Natural killer cell treated with Interleukin-12 subunit alpha and Interleukin-12 subunit beta and Interleukin-15 and Interleukin-18, amount 100 ng/mL, for 72 hours (primary cell): ENCODE measurements around the gene SMAGP. TPM values are rescaled to one million over a fixed set of nuclear protein-coding genes. Genes with fewer than 3 reads are reported as not detected.
"Not testable (repeated sequence)": the region's sequence is repeated elsewhere in the genome, so short reads cannot be mapped to it uniquely, and the experiment has no call there.

Experiments used
- ATAC-seq, 2 donors: fragments of 150-1000 bp; cut with Tn5 transposase in 1 of 2; sonication (Bioruptor Pico), chemical (Tn5 transposase) in 1 of 2; 2 replicates each; pipeline ENCODE4 v1.10.0; 2021
- DNase-seq: peaks from one replicate; pipeline ENCODE4 v3.0.0; 2022; ENCODE audit warnings: low spot score
- H3K27ac Mint-ChIP-seq, 2 donors: 1 replicate in 1 of 2; 2 replicates in 1 of 2; pipeline ENCODE4 v1.8.0; 2022; ENCODE audit warnings: mixed read lengths in 2 of 2, mild to moderate bottlenecking in 1 of 2, moderate library complexity in 1 of 2
- H3K27me3 Mint-ChIP-seq, 2 donors: 1 replicate in 1 of 2; 2 replicates in 1 of 2; pipeline ENCODE4 v1.8.0; 2022; ENCODE audit warnings: mixed read lengths in 2 of 2
- H3K36me3 Mint-ChIP-seq: one replicate; pipeline ENCODE4 v1.8.0; 2022; ENCODE audit warnings: mixed read lengths
- H3K4me1 Mint-ChIP-seq, 2 donors: 1 replicate in 1 of 2; 2 replicates in 1 of 2; pipeline ENCODE4 v1.8.0; 2022; ENCODE audit warnings: low read depth in 2 of 2, mixed read lengths in 2 of 2, mild to moderate bottlenecking in 1 of 2
- H3K4me3 Mint-ChIP-seq: one replicate; pipeline ENCODE4 v1.8.0; 2022; ENCODE audit warnings: mixed read lengths
- H3K9me3 Mint-ChIP-seq: 2 replicates; pipeline ENCODE4 v1.8.0; 2022; ENCODE audit warnings: mixed read lengths
- total RNA-seq, 2 donors: library from RNA; stranded (reverse); gene quantifications; one replicate each; pipeline ENCODE4 v1.2.3, GENCODE V29; 2022

Gene SMAGP, protein sequence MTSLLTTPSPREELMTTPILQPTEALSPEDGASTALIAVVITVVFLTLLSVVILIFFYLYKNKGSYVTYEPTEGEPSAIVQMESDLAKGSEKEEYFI
- 10 to 100 TPM in 1 of 2 donors, 1 to 10 TPM in 1; 3.8 to 11.5 TPM for total RNA-seq

DNA sequence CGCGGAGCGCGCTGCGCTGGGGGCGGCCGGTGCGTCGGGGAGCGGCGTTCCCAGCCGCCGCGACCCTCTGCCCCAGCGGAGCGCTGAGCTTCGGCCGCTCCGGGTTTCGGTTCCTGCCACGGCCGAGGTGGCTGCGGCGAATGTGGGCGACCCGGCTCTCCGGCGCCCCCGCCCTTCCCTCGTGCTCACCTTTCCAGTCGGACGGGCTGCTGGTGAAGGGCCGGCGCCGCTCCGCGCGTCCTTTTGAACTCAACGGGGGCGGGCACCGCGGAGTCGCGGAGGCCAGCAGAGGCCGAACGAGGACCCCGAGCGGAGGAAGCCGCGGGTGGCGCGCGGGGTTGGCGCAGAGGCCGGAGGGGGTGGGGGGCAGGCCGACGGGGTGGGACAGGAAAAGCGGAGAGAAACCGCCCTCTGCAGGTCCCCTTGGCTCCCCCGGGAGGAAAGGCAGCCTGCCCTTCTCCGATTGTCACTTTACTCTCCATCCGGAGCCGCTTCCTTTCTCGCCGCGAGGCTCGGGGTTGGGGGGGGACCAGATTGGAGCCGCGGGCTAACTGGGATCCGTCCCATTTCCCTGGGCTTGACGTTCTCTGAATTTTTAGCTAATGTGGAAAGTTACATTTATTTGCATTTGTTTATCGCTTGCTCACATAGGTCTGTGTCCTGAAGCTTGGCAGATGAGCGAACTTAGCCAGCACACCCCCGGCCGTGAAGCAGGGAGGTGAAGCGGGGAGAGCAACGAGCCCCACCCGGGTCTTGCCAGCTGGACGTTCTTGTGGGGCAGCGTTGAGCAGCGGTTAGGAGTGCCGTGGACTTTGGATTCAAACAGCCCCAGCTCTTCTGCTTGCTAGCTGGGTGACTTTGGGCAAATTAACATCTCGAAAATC is at the start of gene SMAGP:
SMAGP (minus strand) TSS at position 349 of the 884 bp plus-strand sequence. CDS start 1,137 bp downstream, outside the sequence.
- Mint-ChIP-seq H3K9me3 (no peaks in the 10 kb centered on the region), H3K36me3 (peaks cover 3% of the 10 kb centered on the region), H3K27me3 (no peaks in the 10 kb centered on the region), H3K27ac (peak within 1 kb of the TSS; percentile 50 to 88), H3K4me3 (peak within 1 kb of the TSS; percentile 89), H3K4me1 (peaks cover 28 to 30% of the 10 kb centered on the region in 2 donors)
- ATAC-seq (peak; percentile 78 to 85), DNase-seq (peak; percentile 76)

- DNase-seq: peak; percentile 65
- peaks cover 23% of the 10 kb centered on the region for H3K36me3 Mint-ChIP-seq
- no peaks in the 10 kb centered on the region for H3K9me3 Mint-ChIP-seq
- peak; percentile 81 to 82 for ATAC-seq
- no peaks in the 10 kb centered on the region for H3K27me3 Mint-ChIP-seq
- H3K4me3 Mint-ChIP-seq: peak overlapping the region; percentile 93
- H3K4me1 Mint-ChIP-seq: peaks cover 57 to 75% of the 10 kb centered on the region in 2 donors
- peak overlapping the region; percentile 95 to 97 for H3K27ac Mint-ChIP-seq
Measured at GRCh38 chr12:51318846-51319599, 48.8 kb upstream of the SMAGP start.

GRCh38 chr12:51318057-51318806 is 48.0 kb upstream of the SMAGP start:
- not testable (repeated sequence) for H3K9me3 Mint-ChIP-seq, ATAC-seq, DNase-seq, H3K27me3 Mint-ChIP-seq
- Mint-ChIP-seq H3K4me3 (peak overlapping the region; percentile 93), H3K4me1 (peaks cover 59 to 71% of the 10 kb centered on the region in 2 donors), H3K27ac (peak overlapping the region; percentile 95 to 97), H3K36me3 (peaks cover 22% of the 10 kb centered on the region)

DNA sequence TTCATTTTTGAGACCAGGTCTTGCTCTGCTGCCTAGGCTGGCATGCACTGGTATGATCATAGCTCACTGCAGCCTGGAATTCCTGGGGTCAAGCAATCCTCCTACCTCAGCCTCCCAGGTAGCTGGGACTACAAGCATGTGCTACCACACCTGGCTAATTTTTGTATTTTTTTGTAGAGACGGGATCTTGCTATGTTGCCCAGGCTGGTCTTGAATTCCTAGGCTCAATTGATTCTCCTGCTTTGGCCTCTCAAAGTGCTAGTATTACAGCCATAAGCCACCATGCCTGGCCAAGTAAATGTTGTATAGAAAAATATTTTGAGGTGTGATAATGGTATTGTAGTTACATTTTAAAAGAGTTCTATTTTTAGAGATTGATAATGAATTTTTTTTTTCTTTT is 41.2 kb upstream of the SMAGP start:
- Mint-ChIP-seq H3K4me3 (peak overlapping the region; percentile 16), H3K27ac (peak overlapping the region; percentile 39 to 86), H3K36me3 (peaks cover 22% of the 10 kb centered on the region), H3K9me3 (no peaks in the 10 kb centered on the region), H3K4me1 (peaks cover 41 to 61% of the 10 kb centered on the region in 2 donors), H3K27me3 (no peaks in the 10 kb centered on the region)
- no peak for DNase-seq
- no peak for ATAC-seq

- peak overlapping the region; percentile 17 to 86 for H3K27ac Mint-ChIP-seq
- no peak overlapping the region for H3K4me3 Mint-ChIP-seq
- peaks cover 48 to 61% of the 10 kb centered on the region in 2 donors for H3K4me1 Mint-ChIP-seq
- DNase-seq (no peak), ATAC-seq (no peak)
- H3K9me3 Mint-ChIP-seq: no peaks in the 10 kb centered on the region
- H3K27me3 Mint-ChIP-seq: no peaks in the 10 kb centered on the region
- H3K36me3 Mint-ChIP-seq: peaks cover 26% of the 10 kb centered on the region
Measured at GRCh38 chr12:51307655-51308593, 37.7 kb upstream of the SMAGP start.

DNA sequence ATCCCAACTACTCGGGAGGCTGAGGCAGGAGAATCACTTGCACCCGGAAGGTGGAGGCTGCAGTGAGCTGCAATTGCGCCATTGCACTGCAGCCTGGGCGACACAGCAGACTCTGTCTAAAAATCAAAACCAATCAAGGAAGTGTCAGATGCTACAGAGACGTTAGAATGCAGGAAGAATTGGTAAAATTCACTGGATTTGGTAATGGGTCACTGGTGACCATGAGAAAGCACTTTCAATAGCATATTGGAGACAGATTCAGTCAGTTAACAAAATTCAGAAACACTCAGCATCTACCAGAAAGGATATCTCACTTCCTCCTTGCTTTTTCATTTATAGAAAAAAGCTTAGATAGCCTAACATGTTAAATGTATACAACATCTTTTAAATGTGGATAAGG is 36.3 kb upstream of the SMAGP start:
- H3K27ac Mint-ChIP-seq: peak overlapping the region; percentile 54 to 81
- H3K4me1 Mint-ChIP-seq: peaks cover 47 to 50% of the 10 kb centered on the region in 2 donors
- peaks cover 30% of the 10 kb centered on the region for H3K36me3 Mint-ChIP-seq

GRCh38 chr12:51300768-51301167 is 30.6 kb upstream of the SMAGP start:
- not testable (repeated sequence) for H3K9me3 Mint-ChIP-seq, H3K27ac Mint-ChIP-seq, H3K27me3 Mint-ChIP-seq, H3K4me3 Mint-ChIP-seq, ATAC-seq, DNase-seq
- peaks cover 21% of the 10 kb centered on the region for H3K36me3 Mint-ChIP-seq
- peaks cover 7 to 18% of the 10 kb centered on the region in 2 donors for H3K4me1 Mint-ChIP-seq

More for the DNA sequence above, 36.3 kb upstream of the SMAGP start:
- Mint-ChIP-seq H3K27me3 (no peaks in the 10 kb centered on the region), H3K9me3 (no peaks in the 10 kb centered on the region), H3K4me3 (no peak overlapping the region)
- DNase-seq (no peak), ATAC-seq (no peak)

DNA sequence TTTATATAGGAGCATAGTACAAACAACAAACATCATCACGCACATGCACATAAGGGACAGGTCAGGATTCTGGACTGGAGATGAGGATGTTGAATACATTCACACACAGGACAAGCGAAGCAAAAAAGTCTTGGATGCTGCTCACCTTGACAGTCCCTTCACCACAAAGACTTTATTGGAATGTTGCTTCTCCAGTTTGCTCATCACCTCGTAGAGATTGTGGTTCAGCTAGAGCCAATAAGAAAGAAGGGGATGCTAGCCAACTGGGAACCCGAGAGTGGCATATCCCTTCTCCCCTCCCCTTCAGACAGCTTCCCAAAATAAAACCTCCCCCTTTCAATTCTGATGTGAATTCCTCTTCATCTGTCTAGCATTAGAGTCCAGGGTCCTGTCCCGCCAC is 25.4 kb upstream of the SMAGP start:
- peaks cover 4% of the 10 kb centered on the region for H3K36me3 Mint-ChIP-seq

DNA sequence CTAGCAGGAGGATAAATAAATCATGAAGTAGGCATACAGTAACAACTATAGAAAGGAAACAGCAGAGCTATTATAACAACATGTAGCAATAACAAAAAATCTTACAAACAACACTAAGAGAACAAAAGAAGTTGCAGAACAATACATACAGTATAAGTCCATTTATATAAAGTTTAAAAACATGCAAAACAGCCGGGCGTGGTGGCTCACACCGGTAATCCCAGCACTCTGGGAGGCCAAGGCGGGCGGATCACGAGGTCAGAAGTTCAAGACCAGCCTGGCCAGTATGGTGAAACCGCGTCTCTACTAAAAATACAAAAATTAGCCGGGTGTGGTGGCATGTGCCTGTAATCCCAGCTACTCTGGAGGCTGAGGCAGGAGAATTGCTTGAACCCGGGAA is 23.9 kb upstream of the SMAGP start:
- not testable (repeated sequence) for H3K9me3 Mint-ChIP-seq, DNase-seq, H3K36me3 Mint-ChIP-seq, H3K4me3 Mint-ChIP-seq, H3K4me1 Mint-ChIP-seq, ATAC-seq, H3K27me3 Mint-ChIP-seq
- peak overlapping the region in 1 of 2 donors; percentile 74 for H3K27ac Mint-ChIP-seq

More for the DNA sequence above, 25.4 kb upstream of the SMAGP start:
- no peaks in the 10 kb centered on the region for H3K9me3 Mint-ChIP-seq
- H3K4me3 Mint-ChIP-seq: no peak overlapping the region
- DNase-seq: no peak
- no peaks in the 10 kb centered on the region for H3K27me3 Mint-ChIP-seq
- ATAC-seq: no peak
- peaks cover 0 to 5% of the 10 kb centered on the region in 2 donors for H3K4me1 Mint-ChIP-seq
- no peak overlapping the region for H3K27ac Mint-ChIP-seq

DNA sequence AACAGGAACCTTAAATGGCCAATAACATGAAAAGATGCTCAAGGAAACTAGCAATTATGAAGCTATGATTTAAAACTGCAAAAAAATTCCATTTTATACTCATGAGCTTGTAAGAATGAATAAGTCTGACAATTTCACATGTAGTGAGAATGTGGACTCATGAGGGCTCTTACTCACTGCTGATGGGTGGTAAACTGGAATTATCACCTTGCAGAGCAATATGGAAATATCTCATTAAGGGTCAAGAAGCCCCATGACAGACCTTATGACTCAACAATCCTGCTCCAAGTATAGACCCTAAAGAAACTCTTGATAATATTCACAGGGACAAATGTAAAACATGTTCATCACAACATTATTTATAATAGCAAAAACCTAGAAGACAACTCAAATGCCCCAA is 23.5 kb upstream of the SMAGP start:
- peak overlapping the region in 1 of 2 donors; percentile 74 for H3K27ac Mint-ChIP-seq
- peaks cover 0 to 9% of the 10 kb centered on the region in 2 donors for H3K4me1 Mint-ChIP-seq
- no peak for ATAC-seq
- no peaks in the 10 kb centered on the region for H3K9me3 Mint-ChIP-seq
- H3K27me3 Mint-ChIP-seq: no peaks in the 10 kb centered on the region
- H3K4me3 Mint-ChIP-seq: no peak overlapping the region
- peaks cover 4% of the 10 kb centered on the region for H3K36me3 Mint-ChIP-seq
- no peak for DNase-seq

- Mint-ChIP-seq H3K27ac (peak overlapping the region in 1 of 2 donors; percentile 26), H3K4me1 (peaks cover 0 to 12% of the 10 kb centered on the region in 2 donors)
- not testable (repeated sequence) for H3K4me3 Mint-ChIP-seq, H3K9me3 Mint-ChIP-seq, ATAC-seq, H3K27me3 Mint-ChIP-seq, H3K36me3 Mint-ChIP-seq, DNase-seq
Measured at GRCh38 chr12:51291603-51292513, 21.6 kb upstream of the SMAGP start.
